Right lobe of liver (tissue), 4 donors: ENCODE measurements around the gene HORMAD2.

ENCODE experiments used
- CTCF ChIP-seq, 4 donors: fragments of 200-600 bp in 3 of 4; fragments of 450-650 bp in 1 of 4; IDR thresholded peaks; one replicate each; pipeline versions ENCODE4 v1.5.1 to v1.8.0; 2016 to 2022; ENCODE audit warnings: antibody characterized with exemption in 4 of 4, mild to moderate bottlenecking in 2 of 4
- POLR2A ChIP-seq: fragments of 450-650 bp; IDR thresholded peaks from one replicate; pipeline ENCODE4 v1.6.1; 2017; ENCODE audit warnings: antibody characterized with exemption, mild to moderate bottlenecking
- donor health status: DM: no; HTN: no; CAD: no.
- donor health status: DM: no; HTN: no; CAD: no.
- donor health status: DM: no; HTN: yes; CAD: no.

GRCh38 chr22:30033137-30033536 lies 47.1 kb upstream of the HORMAD2 start:
- TF ChIP-seq CTCF (IDR thresholded peaks at IDR 0.05) = no peak
- TF ChIP-seq POLR2A = no peak
